ENCODE data around the gene STAT4. TPM values are rescaled to one million over a fixed set of nuclear protein-coding genes. Genes with fewer than 3 reads are reported as not detected.

STAT4 gene
- total and polyA plus RNA-seq, 4 donors, result 0.85 to 7.9 (median 3.2) TPM

- H3K9ac ChIP-seq (ENCODE audit: low read depth in 1 of 2, low read length in 2 of 2), result no peak overlapping the region
- H3K27me3 ChIP-seq (ENCODE audit: control insufficient read depth in 4 of 4, insufficient read depth in 4 of 4, low read length in 3 of 4), result no peaks in the 10 kb centered on the region
- H3K4me1 ChIP-seq (ENCODE audit: control insufficient read depth in 4 of 4, insufficient read depth in 4 of 4, low read length in 3 of 4), result peaks cover 0 to 14% (median 7%) of the 10 kb centered on the region in 4 donors
- no peaks in the 10 kb centered on the region for H3K9me3 ChIP-seq (ENCODE audit: control insufficient read depth in 4 of 4, low read length in 3 of 4)
- no peak overlapping the region for H3K4me3 ChIP-seq (ENCODE audit: low read depth in 1 of 3, low read length in 3 of 3)
- no peak overlapping the region for H3K27ac ChIP-seq (ENCODE audit: low read depth in 1 of 2, low read length in 2 of 2)
- no peak for DNase-seq (ENCODE audit: low spot score)
- 83% methylated on average over 5 of the region's 5 CpGs for WGBS
- TF ChIP-seq HNF4A (conservative IDR thresholded peaks at IDR 0.05) (no peak), TAF1 (conservative IDR thresholded peaks at IDR 0.05) (no peak), EGR1 (IDR thresholded peaks at IDR 0.05; ENCODE audit: low read depth in 2 of 2) (no peak)
- no peaks in the 10 kb centered on the region for H3K36me3 ChIP-seq (ENCODE audit: control insufficient read depth in 4 of 4, insufficient read depth in 3 of 4, low read depth in 1 of 4, low read length in 3 of 4)
Measured at GRCh38 chr2:191152482-191153240, 1.9 kb upstream of the STAT4 start.

- TF ChIP-seq EGR1 (IDR thresholded peaks at IDR 0.05; ENCODE audit: low read depth in 2 of 2), result no peak
- no peak for TF ChIP-seq RAD21 (IDR thresholded peaks at IDR 0.05)
- TF ChIP-seq YY1 (IDR thresholded peaks at IDR 0.05), result no peak
- Histone ChIP-seq H3K27me3 (ENCODE audit: control insufficient read depth in 4 of 4, insufficient read depth in 4 of 4, low read length in 3 of 4) (no peaks in the 10 kb centered on the region), H3K4me3 (ENCODE audit: low read depth in 1 of 3, low read length in 3 of 3) (no peak overlapping the region), H3K9me3 (ENCODE audit: control insufficient read depth in 4 of 4, low read length in 3 of 4) (no peaks in the 10 kb centered on the region), H3K4me1 (ENCODE audit: control insufficient read depth in 4 of 4, insufficient read depth in 4 of 4, low read length in 3 of 4) (peaks cover 0 to 14% (median 7%) of the 10 kb centered on the region in 4 donors), H3K9ac (ENCODE audit: low read depth in 1 of 2, low read length in 2 of 2) (no peak overlapping the region), H3K27ac (ENCODE audit: low read depth in 1 of 2, low read length in 2 of 2) (no peak overlapping the region), H3K36me3 (ENCODE audit: control insufficient read depth in 4 of 4, insufficient read depth in 3 of 4, low read depth in 1 of 4, low read length in 3 of 4) (no peaks in the 10 kb centered on the region)
- DNase-seq (ENCODE audit: low spot score), result no peak
- 92% methylated on average over 6 of the region's 6 CpGs for WGBS
Measured at GRCh38 chr2:191151331-191151730, 537 bp upstream of the STAT4 start.

- no peak for DNase-seq (ENCODE audit: low spot score)
- Histone ChIP-seq H3K9me3 (ENCODE audit: control insufficient read depth in 4 of 4, low read length in 3 of 4) (no peaks in the 10 kb centered on the region), H3K36me3 (ENCODE audit: control insufficient read depth in 4 of 4, insufficient read depth in 3 of 4, low read depth in 1 of 4, low read length in 3 of 4) (no peaks in the 10 kb centered on the region), H3K4me3 (ENCODE audit: low read depth in 1 of 3, low read length in 3 of 3) (peak overlapping the region; percentile 50 to 63 (median 56)), H3K27ac (ENCODE audit: low read depth in 1 of 2, low read length in 2 of 2) (peak overlapping the region in 1 of 2 donors; percentile 37), H3K9ac (ENCODE audit: low read depth in 1 of 2, low read length in 2 of 2) (peak overlapping the region in 1 of 2 donors; percentile 55), H3K4me1 (ENCODE audit: control insufficient read depth in 4 of 4, insufficient read depth in 4 of 4, low read length in 3 of 4) (peaks cover 0 to 14% (median 7%) of the 10 kb centered on the region in 4 donors), H3K27me3 (ENCODE audit: control insufficient read depth in 4 of 4, insufficient read depth in 4 of 4, low read length in 3 of 4) (no peaks in the 10 kb centered on the region)
- WGBS, result 6% methylated on average over 10 of the region's 10 CpGs
- TF ChIP-seq GABPA (IDR thresholded peaks at IDR 0.05 in 1 of 2, conservative IDR thresholded peaks at IDR 0.05 in 1 of 2), result no peak
- no peak for TF ChIP-seq RXRA (IDR thresholded peaks at IDR 0.05)
- no peak for TF ChIP-seq JUND (IDR thresholded peaks at IDR 0.05)
- no peak for TF ChIP-seq ZBTB33 (IDR thresholded peaks at IDR 0.05)
- TF ChIP-seq CTCF (IDR thresholded peaks at IDR 0.05; ENCODE audit: low read depth, low read length, missing input control), result no peak
- TF ChIP-seq RAD21 (IDR thresholded peaks at IDR 0.05), result no peak
- TF ChIP-seq TAF1 (conservative IDR thresholded peaks at IDR 0.05), result no peak
- no peak for TF ChIP-seq MAX (IDR thresholded peaks at IDR 0.05)
- no peak for TF ChIP-seq SP1 (IDR thresholded peaks at IDR 0.05)
- no peak for TF ChIP-seq ATF3 (IDR thresholded peaks at IDR 0.05)
- no peak for TF ChIP-seq YY1 (IDR thresholded peaks at IDR 0.05)
- no peak for TF ChIP-seq HNF4A (conservative IDR thresholded peaks at IDR 0.05)
- no peak for TF ChIP-seq FOXA1 (IDR thresholded peaks at IDR 0.05)
- TF ChIP-seq EGR1 (IDR thresholded peaks at IDR 0.05; ENCODE audit: low read depth in 2 of 2), result no peak
- TF ChIP-seq FOXA2 (IDR thresholded peaks at IDR 0.05), result no peak
- no peak for TF ChIP-seq NR2F2 (IDR thresholded peaks at IDR 0.05)
- no peak for TF ChIP-seq REST (IDR thresholded peaks at IDR 0.05)
- no peak for TF ChIP-seq HNF4G (IDR thresholded peaks at IDR 0.05)
Measured at GRCh38 chr2:191150230-191150599, 579 bp downstream of the STAT4 start.

All from liver (tissue), 9 donors.